SIG-M5 (cell line): ENCODE results near the gene UPK1A.
A peak's percentile ranks its signal among the peaks of the same experiment; 100 is the strongest.
"Not testable (repeated sequence)": the region's sequence is repeated elsewhere in the genome, so short reads cannot be mapped to it uniquely, and the experiment has no call there.

Experiments used
- DNase-seq: peaks from one replicate; lab custom pipeline; 2025; lab: John Stamatoyannopoulos, UW

The UPK1A gene

GRCh38 chr19:35644987-35645679 is 21.2 kb upstream of the UPK1A start:
- no peak for DNase-seq

GRCh38 chr19:35645680-35646511 is 20.4 kb upstream of the UPK1A start:
- no peak for DNase-seq

- peak; percentile 95 for DNase-seq
Observed at GRCh38 chr19:35648017-35648961, 18.0 kb upstream of the UPK1A start, which contains the start of gene COX6B1. Gene COX6B1 (plus strand): TSS chr19:35648323. CDS start chr19:35651244, 2,921 bp downstream.

- DNase-seq: no peak
Observed at GRCh38 chr19:35650581-35650980, 15.7 kb upstream of the UPK1A start.

GRCh38 chr19:35654828-35655227 is 11.5 kb upstream of the UPK1A start:
- not testable (repeated sequence) for DNase-seq

- no peak for DNase-seq
Observed at GRCh38 chr19:35655600-35655999, 10.7 kb upstream of the UPK1A start.

- no peak for DNase-seq
Observed at GRCh38 chr19:35656700-35657099, 9.6 kb upstream of the UPK1A start.

- DNase-seq: no peak
Observed at GRCh38 chr19:35657904-35658700, 8.2 kb upstream of the UPK1A start.

GRCh38 chr19:35661995-35662340 is 4.3 kb upstream of the UPK1A start:
- DNase-seq: no peak

GRCh38 chr19:35663981-35664380 is 2.3 kb upstream of the UPK1A start:
- no peak for DNase-seq

- DNase-seq: no peak
Observed at GRCh38 chr19:35665157-35665556, 1.2 kb upstream of the UPK1A start.

- DNase-seq: no peak
Observed at GRCh38 chr19:35665604-35666003, 713 bp upstream of the UPK1A start.

GRCh38 chr19:35669566-35669965 is 3.2 kb downstream of the UPK1A start:
- no peak for DNase-seq

- DNase-seq: no peak
Observed at GRCh38 chr19:35669974-35670373, 3.7 kb downstream of the UPK1A start.

- DNase-seq: no peak
Observed at GRCh38 chr19:35670686-35671085, 4.4 kb downstream of the UPK1A start.

GRCh38 chr19:35671818-35672217 is 5.5 kb downstream of the UPK1A start:
- no peak for DNase-seq

GRCh38 chr19:35673121-35673804 is 6.9 kb downstream of the UPK1A start:
- no peak for DNase-seq

GRCh38 chr19:35675589-35676140 is 9.3 kb downstream of the UPK1A start:
- no peak for DNase-seq

GRCh38 chr19:35689836-35690235 is 23.5 kb downstream of the UPK1A start:
- no peak for DNase-seq

- DNase-seq: not testable (repeated sequence)
Observed at GRCh38 chr19:35691106-35691505, 24.8 kb downstream of the UPK1A start.

- DNase-seq: no peak
Observed at GRCh38 chr19:35692010-35692409, 25.7 kb downstream of the UPK1A start.
